ENCODE results near the gene LUZP1. TPM values are rescaled to one million over a fixed set of nuclear protein-coding genes. Genes with fewer than 3 reads are reported as not detected.

The LUZP1 gene
- total RNA-seq, 1 experiment from 2014 or later = 25.2 TPM

Other genes with a start within 250 kb of the LUZP1 start
- not detected in 2 replicates for gene LACTBL1, start 196.0 kb downstream of the LUZP1 start, total RNA-seq (2014; rRNA removed; shearing (Covaris generic))
- not detected in 2 replicates for gene TEX46, start 153.0 kb downstream of the LUZP1 start, total RNA-seq (2014; rRNA removed; shearing (Covaris generic))
- 97.1 and 111 TPM in 2 replicates for gene KDM1A, start 149.4 kb downstream of the LUZP1 start, total RNA-seq (2014; rRNA removed; shearing (Covaris generic))
- not detected in 2 replicates for gene HTR1D, start 48.6 kb upstream of the LUZP1 start, total RNA-seq (2014; rRNA removed; shearing (Covaris generic))
- gene HNRNPR, start 175.4 kb upstream of the LUZP1 start, total RNA-seq (2014; rRNA removed; shearing (Covaris generic)) = 165 and 180 TPM in 2 replicates
- 18.0 and 20.8 TPM in 2 replicates for gene ZNF436, start 201.0 kb upstream of the LUZP1 start, total RNA-seq (2014; rRNA removed; shearing (Covaris generic))

Measured in H4 (cell line).